HepG2 (cell line): ENCODE data around the gene LCLAT1. TPM values are rescaled to one million over a fixed set of nuclear protein-coding genes. Genes with fewer than 3 reads are reported as not detected.

ENCODE experiments used
- ATAC-seq: fragments of 200-7000 bp; cut with Tn5 transposase; 3 replicates; pipeline ENCODE4 v1.9.1; 2020; ENCODE audit warnings: mild to moderate bottlenecking, moderate library complexity
- BruUV-seq: library from RNA; stranded (reverse); fragments of 400-500 nt; replicated peaks from 2 replicates; lab custom pipeline; 2021; lab: Mats Ljungman, UMichigan
- CTCF ChIA-PET: fragments of 300-600 bp; formaldehyde crosslinking; extraction: SDS; loops from one replicate; lab custom pipeline; 2021; ENCODE audit warnings: low total read pairs, inconsistent platforms, low intra/inter-chr PET ratio; lab: Yijun Ruan, JAX
- POLR2A ChIA-PET: fragments of 350-600 bp; sonication (Branson Sonifier 250); formaldehyde crosslinking; loops from one replicate; lab custom pipeline; 2020; ENCODE audit warnings: antibody characterized with exemption, inconsistent platforms; lab: Yijun Ruan, JAX
- DNase-seq: peaks from one replicate; pipeline ENCODE4 v3.0.0-alpha.2; 2015; ENCODE audit warnings: low spot score
- FAIRE-seq: peaks from 3 replicates; lab custom pipeline; 2011; peaks lifted over from hg19 to GRCh38; lab: Jason Lieb, UNC
- H2AFZ ChIP-seq: one replicate; pipeline ENCODE4 v1.6.1; 2011; ENCODE audit warnings: low read length, inconsistent platforms
- H3K27ac ChIP-seq: fragments of 300-600 bp; 3 replicates; pipeline ENCODE4 v1.8.0; 2011; ENCODE audit warnings: mixed run types, mild to moderate bottlenecking, mixed read lengths, low read length, inconsistent platforms; ENCODE audit not compliant: insufficient read depth; ENCODE audit errors: extremely low read length
- H3K27me3 ChIP-seq, 2 experiments: fragments of 200-600 bp in 1 of 2; 2 replicates in 1 of 2; 3 replicates in 1 of 2; pipeline versions ENCODE4 v1.6.0 to v1.8.0; 2011; ENCODE audit warnings: low read length in 2 of 2, mild to moderate bottlenecking in 2 of 2, moderate library complexity in 2 of 2, inconsistent platforms in 1 of 2; ENCODE audit not compliant: insufficient read depth in 2 of 2, control insufficient read depth in 1 of 2
- H3K36me3 ChIP-seq, 2 experiments: fragments of 200-600 bp in 1 of 2; replicated peaks in 1 of 2; 2 replicates in 1 of 2; 3 replicates in 1 of 2; pipeline versions ENCODE4 v1.5.1 to v1.8.0; 2011; ENCODE audit warnings: low read length in 2 of 2, inconsistent platforms in 1 of 2; ENCODE audit not compliant: insufficient read depth in 2 of 2, control insufficient read depth in 1 of 2
- H3K4me1 ChIP-seq: 2 replicates; pipeline ENCODE4 v1.5.1; 2012; ENCODE audit warnings: low read length, inconsistent platforms; ENCODE audit not compliant: insufficient read depth
- H3K4me2 ChIP-seq: 2 replicates; pipeline ENCODE4 v1.6.0; 2011; ENCODE audit warnings: low read depth, low read length, inconsistent platforms
- H3K4me3 ChIP-seq, 3 experiments: fragments of 200-600 bp in 1 of 3; sonication (generic), shearing (Covaris generic) in 1 of 3; replicated peaks in 1 of 3; 2 replicates each; pipeline ENCODE4 v1.5.1; 2011 to 2016; ENCODE audit warnings: low read length in 3 of 3, inconsistent platforms in 2 of 3, low read depth in 2 of 3, mild to moderate bottlenecking in 2 of 3, control low read depth in 1 of 3, mixed read lengths in 1 of 3; ENCODE audit not compliant: insufficient read depth in 1 of 3
- H3K79me2 ChIP-seq: one replicate; pipeline ENCODE4 v1.6.1; 2011; ENCODE audit warnings: low read length, inconsistent platforms; ENCODE audit not compliant: insufficient read depth
- H3K9ac ChIP-seq: 2 replicates; pipeline ENCODE4 v1.6.0; 2011; ENCODE audit warnings: mild to moderate bottlenecking, low read depth, low read length, inconsistent platforms; ENCODE audit not compliant: insufficient read depth
- H3K9me3 ChIP-seq: 2 replicates; pipeline ENCODE4 v1.5.1; 2012; ENCODE audit warnings: mild to moderate bottlenecking, low read length
- H4K20me1 ChIP-seq: 2 replicates; pipeline ENCODE4 v1.6.0; 2011; ENCODE audit warnings: inconsistent platforms, mild to moderate bottlenecking, low read length, moderate library complexity; ENCODE audit not compliant: insufficient read depth
- CBFB ChIP-seq: sonication (generic); formaldehyde crosslinking; IDR thresholded peaks from 2 replicates; pipeline ENCODE4 v1.4.0; 2020; ENCODE audit warnings: missing genetic modification reagents
- CEBPB ChIP-seq: IDR thresholded peaks from 2 replicates; pipeline ENCODE4 v1.6.1; 2011; ENCODE audit warnings: low read depth, low read length, improper control_type of control experiment, borderline replicate concordance
- FOXA3 ChIP-seq: IDR thresholded peaks from 2 replicates; pipeline ENCODE4 v1.6.1; 2016; ENCODE audit warnings: missing genetic modification reagents, missing compliant biosample characterization
- GLI4 ChIP-seq: sonication (generic); formaldehyde crosslinking; IDR thresholded peaks from 2 replicates; pipeline ENCODE4 v1.5.1; 2020; ENCODE audit warnings: missing genetic modification reagents, mild to moderate bottlenecking, moderate library complexity, borderline replicate concordance
- PCBP2 ChIP-seq: fragments of 200-400 bp; formaldehyde crosslinking; optimal IDR thresholded peaks from 2 replicates; pipeline ENCODE3; 2018; ENCODE audit warnings: low read length, low read depth; ENCODE audit not compliant: poor library complexity, severe bottlenecking
- RFXAP ChIP-seq: sonication (generic); formaldehyde crosslinking; IDR thresholded peaks from 2 replicates; pipeline ENCODE4 v1.4.0; 2020; ENCODE audit warnings: missing genetic modification reagents, borderline replicate concordance
- SRSF1 ChIP-seq: fragments of 200-400 bp; formaldehyde crosslinking; optimal IDR thresholded peaks from 2 replicates; pipeline ENCODE3; 2017; ENCODE audit warnings: mild to moderate bottlenecking, low read depth, low read length, moderate library complexity
- ZFX ChIP-seq: sonication (generic); formaldehyde crosslinking; IDR thresholded peaks from 2 replicates; pipeline ENCODE4 v1.4.0; 2020; ENCODE audit warnings: mild to moderate bottlenecking, low read depth, missing genetic modification reagents, moderate library complexity
- ZNF331 ChIP-seq: sonication (generic); formaldehyde crosslinking; IDR thresholded peaks from 2 replicates; pipeline ENCODE4 v1.4.0; 2020; ENCODE audit warnings: missing genetic modification reagents
- ZNF484 ChIP-seq: sonication (generic); formaldehyde crosslinking; IDR thresholded peaks from 2 replicates; pipeline ENCODE4 v1.5.1; 2020; ENCODE audit warnings: mild to moderate bottlenecking, low read depth, missing genetic modification reagents, borderline replicate concordance
- WGBS: methylation state at CpG from one replicate; pipeline ENCODE4 v1.1.6; 2017; ENCODE audit warnings: low lambda C conversion rate; 5-methylcytosine and 5-hydroxymethylcytosine counted together
- in situ Hi-C: cut with HindIII; loops from 2 replicates; pipeline ENCODE4 v1.10.0; 2017; ENCODE audit warnings: low pct_unique_long_range_greater_than_20kb; ENCODE audit not compliant: extremely low pct_ligation_motif_present
- intact Hi-C: fragments of 100-400 bp; cut with micrococcal nuclease; formaldehyde crosslinking; loops from one replicate; pipeline ENCODE4 v1.10.0; 2022; ENCODE audit not compliant: unreplicated experiment
- polyA plus RNA-seq, 8 experiments: library from polyadenylated mRNA; depleted of rRNA in 3 of 8; stranded (reverse) in 7 of 8; unstranded in 1 of 8; fragments of >200 nt; fragmentation: Illumina TruSeq in 4 of 8; extraction: Trizol in 4 of 8; gene quantifications; 2 replicates each; pipeline versions ENCODE4 v1.2.1 to v1.2.3, GENCODE V29; 2011 to 2016; ENCODE audit warnings: low read depth in 4 of 8, missing spikeins in 1 of 8, mixed read lengths in 1 of 8; ENCODE audit not compliant: insufficient read depth in 1 of 8
- total RNA-seq, 5 experiments: library from RNA; depleted of rRNA; stranded (reverse); fragments of >200 nt; fragmentation: Illumina TruSeq; extraction: Trizol; gene quantifications; 2 replicates each; pipeline ENCODE4 v1.2.3, GENCODE V29; 2016; ENCODE audit warnings: low read depth in 1 of 5
- TF ChIP-seq, protein P1 (sequence below): sonication (generic); formaldehyde crosslinking; IDR thresholded peaks from 2 replicates; pipeline ENCODE4 v1.8.1; 2023; ENCODE audit warnings: mild to moderate bottlenecking, missing genetic modification reagents, borderline replicate concordance
- TF ChIP-seq, protein P2 (sequence below): sonication (generic); formaldehyde crosslinking; IDR thresholded peaks from 2 replicates; pipeline ENCODE4 v1.4.0; 2020; ENCODE audit warnings: mild to moderate bottlenecking, missing genetic modification reagents
- TF ChIP-seq, protein P3 (sequence below): sonication (generic); formaldehyde crosslinking; IDR thresholded peaks from 2 replicates; pipeline ENCODE4 v1.5.1; 2020; ENCODE audit warnings: mild to moderate bottlenecking, missing genetic modification reagents, moderate library complexity

Gene LCLAT1
- total and polyA plus RNA-seq, 2 of the 13 experiments (the other 11 are each of a cell fraction or from before 2014, with no cell fraction given) = 18.0 to 28.0 TPM

DNA sequence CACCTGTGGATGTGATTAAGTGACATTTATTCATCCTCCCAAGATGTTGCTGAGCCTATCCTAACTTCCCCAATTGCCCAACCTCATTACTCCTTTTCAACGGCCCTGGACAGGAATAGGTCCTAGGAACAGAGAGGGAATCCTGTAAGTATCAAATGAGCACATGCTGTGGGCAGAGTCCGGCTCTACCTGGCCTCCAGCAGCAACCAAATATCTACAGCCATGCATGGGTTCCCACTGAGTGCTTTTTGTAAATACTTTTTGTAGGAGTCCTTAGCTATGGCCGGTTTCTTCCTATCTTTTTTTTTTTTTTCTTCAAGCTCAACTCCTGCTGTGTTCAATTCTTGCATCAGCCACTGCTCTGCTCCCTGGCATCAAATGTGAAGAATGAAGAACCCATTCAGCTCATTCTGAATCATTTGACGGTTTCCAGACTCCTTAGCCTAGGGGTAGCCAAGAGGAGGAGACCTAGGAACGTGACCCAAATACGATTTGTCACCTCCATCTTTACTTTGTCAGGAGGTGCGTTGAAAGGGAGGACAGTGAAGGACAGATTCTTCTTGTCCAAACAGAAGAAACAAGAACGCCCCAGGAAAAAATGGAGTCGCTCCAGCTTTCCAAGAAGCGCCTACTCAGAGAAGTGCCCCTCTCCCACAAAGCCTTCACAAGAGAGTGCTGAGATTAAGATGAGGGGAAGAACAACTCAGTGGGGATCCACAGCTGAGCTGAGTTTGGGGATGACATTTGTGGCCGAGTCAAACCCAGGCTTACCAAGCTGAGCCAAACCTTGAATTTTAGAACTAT is 46.7 kb upstream of the LCLAT1 start:
- no peak overlapping the region for H3K27ac ChIP-seq
- H3K4me2 ChIP-seq = no peak overlapping the region
- ChIA-PET POLR2A (no interaction called here), CTCF (no interaction called here)
- H3K4me3 ChIP-seq = no peak overlapping the region
- FAIRE-seq (no peak), DNase-seq (no peak), ATAC-seq (no peak)
- in situ Hi-C loops (no loop called here), intact Hi-C loops (no loop called here)
- H3K4me1 ChIP-seq = no peaks in the 10 kb centered on the region
- TF ChIP-seq, protein P1, sequence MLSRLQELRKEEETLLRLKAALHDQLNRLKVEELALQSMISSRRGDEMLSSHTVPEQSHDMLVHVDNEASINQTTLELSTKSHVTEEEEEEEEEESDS (CRISPR knock-in tag) = no peak
- TF ChIP-seq ZFX (CRISPR knock-in tag) = no peak
- no peak for TF ChIP-seq ZNF331 (CRISPR knock-in tag)
- no peak overlapping the region for H3K9ac ChIP-seq
- no peaks in the 10 kb centered on the region for H3K9me3 ChIP-seq
- no peaks in the 10 kb centered on the region; a peak in 1 of 5 replicates for H3K36me3 ChIP-seq
- WGBS = 26% methylated on average over 11 of the region's 11 CpGs
- peaks cover 2 to 24% of the 10 kb centered on the region in 2 experiments; a peak in 3 of 5 replicates for H3K27me3 ChIP-seq
- BruUV-seq = no TSS peak
- H2AFZ ChIP-seq = no peak overlapping the region
- no peaks in the 10 kb centered on the region for H3K79me2 ChIP-seq
- no peaks in the 10 kb centered on the region for H4K20me1 ChIP-seq

DNA sequence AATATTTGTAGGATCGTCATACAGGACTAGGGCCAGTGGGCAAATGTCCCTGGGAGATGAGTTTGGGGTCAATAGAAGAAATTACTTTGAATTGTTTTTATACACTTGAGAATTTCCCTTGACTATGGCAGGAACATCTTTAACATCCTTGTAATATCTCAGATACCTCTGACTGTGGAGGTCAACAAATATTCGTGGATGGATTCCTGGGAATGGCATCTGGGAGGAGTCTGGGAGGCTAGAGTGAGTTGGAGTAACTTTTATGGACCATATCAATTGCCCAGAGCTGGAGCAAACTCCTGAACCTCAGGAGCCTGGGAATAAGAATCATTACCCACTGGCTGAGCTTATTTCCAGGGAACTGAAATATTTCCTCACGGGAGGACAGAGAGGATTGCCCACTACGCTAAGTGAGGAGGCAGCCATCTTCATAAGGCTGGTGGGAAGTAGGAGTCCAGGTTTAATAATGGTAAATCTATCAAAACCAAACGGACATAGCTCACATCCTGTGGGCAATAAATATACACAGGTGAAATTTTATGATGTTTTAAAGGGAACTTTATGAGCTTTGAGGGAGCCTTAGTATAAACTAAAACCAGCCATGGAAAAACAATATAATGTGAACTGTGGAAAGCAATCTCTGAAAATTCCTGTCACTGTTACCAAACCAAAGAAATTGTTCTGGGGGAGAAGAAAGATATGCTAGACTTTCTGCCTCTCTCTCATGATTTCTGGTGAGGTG is 44.4 kb upstream of the LCLAT1 start:
- no peak for ATAC-seq
- H3K79me2 ChIP-seq = no peaks in the 10 kb centered on the region
- FAIRE-seq = no peak
- CTCF ChIA-PET = no interaction called here
- peaks cover 2 to 33% of the 10 kb centered on the region in 2 experiments; a peak in 3 of 5 replicates for H3K27me3 ChIP-seq
- BruUV-seq = no TSS peak
- no peaks in the 10 kb centered on the region for H3K36me3 ChIP-seq
- DNase-seq = no peak
- H2AFZ ChIP-seq = no peak overlapping the region
- intact Hi-C loops (no loop called here), in situ Hi-C loops (no loop called here)
- H4K20me1 ChIP-seq = no peaks in the 10 kb centered on the region
- H3K27ac ChIP-seq = no peak overlapping the region
- POLR2A ChIA-PET = no interaction called here
- no peak overlapping the region for H3K4me3 ChIP-seq
- no peaks in the 10 kb centered on the region for H3K4me1 ChIP-seq
- 5% methylated on average over 5 of the region's 5 CpGs for WGBS
- H3K9ac ChIP-seq = no peak overlapping the region
- no peaks in the 10 kb centered on the region for H3K9me3 ChIP-seq
- H3K4me2 ChIP-seq = no peak overlapping the region
- TF ChIP-seq SRSF1 = no peak
- TF ChIP-seq RFXAP (CRISPR knock-in tag) = no peak
- TF ChIP-seq CBFB (CRISPR knock-in tag) = no peak
- TF ChIP-seq, protein P2, sequence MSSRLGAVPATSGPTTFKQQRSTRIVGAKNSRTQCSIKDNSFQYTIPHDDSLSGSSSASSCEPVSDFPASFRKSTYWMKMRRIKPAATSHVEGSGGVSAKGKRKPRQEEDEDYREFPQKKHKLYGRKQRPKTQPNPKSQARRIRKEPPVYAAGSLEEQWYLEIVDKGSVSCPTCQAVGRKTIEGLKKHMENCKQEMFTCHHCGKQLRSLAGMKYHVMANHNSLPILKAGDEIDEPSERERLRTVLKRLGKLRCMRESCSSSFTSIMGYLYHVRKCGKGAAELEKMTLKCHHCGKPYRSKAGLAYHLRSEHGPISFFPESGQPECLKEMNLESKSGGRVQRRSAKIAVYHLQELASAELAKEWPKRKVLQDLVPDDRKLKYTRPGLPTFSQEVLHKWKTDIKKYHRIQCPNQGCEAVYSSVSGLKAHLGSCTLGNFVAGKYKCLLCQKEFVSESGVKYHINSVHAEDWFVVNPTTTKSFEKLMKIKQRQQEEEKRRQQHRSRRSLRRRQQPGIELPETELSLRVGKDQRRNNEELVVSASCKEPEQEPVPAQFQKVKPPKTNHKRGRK (CRISPR knock-in tag) = no peak
- no peak for TF ChIP-seq ZNF484 (CRISPR knock-in tag)
- no peak for TF ChIP-seq FOXA3
- no peak for TF ChIP-seq PCBP2
- TF ChIP-seq CEBPB = no peak
- TF ChIP-seq GLI4 (CRISPR knock-in tag) = no peak
- TF ChIP-seq, protein P3, sequence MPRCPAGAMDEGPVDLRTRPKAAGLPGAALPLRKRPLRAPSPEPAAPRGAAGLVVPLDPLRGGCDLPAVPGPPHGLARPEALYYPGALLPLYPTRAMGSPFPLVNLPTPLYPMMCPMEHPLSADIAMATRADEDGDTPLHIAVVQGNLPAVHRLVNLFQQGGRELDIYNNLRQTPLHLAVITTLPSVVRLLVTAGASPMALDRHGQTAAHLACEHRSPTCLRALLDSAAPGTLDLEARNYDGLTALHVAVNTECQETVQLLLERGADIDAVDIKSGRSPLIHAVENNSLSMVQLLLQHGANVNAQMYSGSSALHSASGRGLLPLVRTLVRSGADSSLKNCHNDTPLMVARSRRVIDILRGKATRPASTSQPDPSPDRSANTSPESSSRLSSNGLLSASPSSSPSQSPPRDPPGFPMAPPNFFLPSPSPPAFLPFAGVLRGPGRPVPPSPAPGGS (CRISPR knock-in tag) = no peak
